ENCODE results near the gene SNX1.

GRCh38 chr15:64112904-64113303 lies 17.1 kb downstream of the SNX1 start:
- TF ChIP-seq EZH2 (IDR thresholded peaks at IDR 0.05; ENCODE audit: insufficient read depth, poor library complexity, severe bottlenecking) = no peak
- TF ChIP-seq EZH2phosphoT487 (IDR thresholded peaks at IDR 0.05; ENCODE audit: insufficient read depth, low read depth) = no peak
